GM21423 (cell line): ENCODE data around the gene TJP1.

Source experiments
- ATAC-seq: cut with Tn5 transposase; IDR thresholded peaks from one replicate; pipeline ENCODE4 v1.9.1; 2021; ENCODE audit warnings: mild to moderate bottlenecking, moderate library complexity; ENCODE audit not compliant: unreplicated experiment

Gene TJP1

GRCh38 chr15:29822100-29822683 lies at the start of gene TJP1:
Gene TJP1, minus strand, starts transcription at chr15:29822468. Its CDS starts 440 bp downstream, at chr15:29822028.
- no peak for ATAC-seq

DNA sequence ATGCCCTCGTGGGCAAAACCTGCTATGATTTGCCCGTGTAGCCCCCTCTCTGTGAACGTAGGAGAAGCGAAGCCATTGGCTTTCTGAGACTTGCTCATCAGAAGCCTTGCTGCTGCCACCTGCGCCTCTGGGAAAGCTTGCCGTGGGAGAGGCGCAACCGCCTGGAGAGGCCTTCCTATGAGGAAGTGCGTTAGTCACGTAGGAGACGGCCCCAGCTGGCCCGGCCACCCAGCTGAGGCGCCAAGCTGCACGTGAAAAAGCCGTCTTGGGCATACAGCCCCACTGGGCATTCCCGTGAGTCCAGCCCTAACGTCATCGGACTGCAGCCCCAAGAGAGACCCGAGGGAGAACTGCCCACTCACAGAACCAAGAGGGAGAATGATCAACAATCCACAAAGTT lies 49.1 kb upstream of the TJP1 start:
- no peak for ATAC-seq

GRCh38 chr15:29870495-29871151 lies 48.4 kb upstream of the TJP1 start:
- no peak for ATAC-seq

GRCh38 chr15:29867241-29868000 lies 45.2 kb upstream of the TJP1 start:
- ATAC-seq, result no peak

- no peak for ATAC-seq
Measured at GRCh38 chr15:29866337-29866736, 44.1 kb upstream of the TJP1 start.

GRCh38 chr15:29864501-29864900 lies 42.2 kb upstream of the TJP1 start:
- ATAC-seq, result no peak

- ATAC-seq, result no peak
Measured at GRCh38 chr15:29863438-29863837, 41.2 kb upstream of the TJP1 start.

DNA sequence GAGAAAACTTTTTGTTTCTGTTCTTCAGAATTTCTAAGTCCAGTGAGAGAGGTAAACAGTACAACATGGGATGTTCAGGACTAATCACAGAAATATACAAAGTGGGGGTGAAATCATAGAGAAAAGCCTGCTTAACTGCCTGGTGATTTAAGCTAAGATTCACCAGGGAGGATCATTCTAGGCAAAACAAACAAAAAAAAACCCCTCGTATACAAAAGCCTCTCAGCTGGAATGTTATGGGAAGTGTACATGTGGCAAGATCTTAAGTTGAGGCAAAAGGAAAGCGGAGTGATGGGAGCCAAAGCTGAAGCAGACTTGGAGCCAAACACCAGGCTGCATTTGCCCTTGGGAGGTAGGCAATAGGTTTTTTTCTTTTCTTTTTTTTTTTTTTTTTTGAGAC lies 40.0 kb upstream of the TJP1 start:
- no peak for ATAC-seq

DNA sequence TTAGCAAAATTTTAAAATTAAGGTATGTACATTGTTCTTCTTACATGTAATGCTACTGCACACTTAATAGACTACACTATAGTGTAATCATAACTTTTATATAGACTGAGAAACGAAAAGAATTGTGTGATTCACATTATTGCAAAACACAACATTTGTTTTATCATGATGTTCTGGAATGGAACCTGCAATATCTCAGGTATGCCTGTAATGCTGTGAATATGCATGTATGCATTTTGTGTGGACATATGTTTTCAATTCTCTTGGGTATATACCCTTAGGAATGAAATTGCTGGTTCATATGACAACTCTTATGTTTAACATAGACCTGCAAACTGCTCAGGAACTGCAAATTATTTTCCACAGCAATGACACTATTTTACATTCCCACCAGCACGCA lies 38.6 kb upstream of the TJP1 start:
- no peak for ATAC-seq

- no peak for ATAC-seq
Measured at GRCh38 chr15:29859973-29860715, 37.9 kb upstream of the TJP1 start.

- ATAC-seq, result no peak
Measured at GRCh38 chr15:29859293-29859692, 37.0 kb upstream of the TJP1 start.

- ATAC-seq, result no peak
Measured at GRCh38 chr15:29857221-29857789, 35.0 kb upstream of the TJP1 start.

DNA sequence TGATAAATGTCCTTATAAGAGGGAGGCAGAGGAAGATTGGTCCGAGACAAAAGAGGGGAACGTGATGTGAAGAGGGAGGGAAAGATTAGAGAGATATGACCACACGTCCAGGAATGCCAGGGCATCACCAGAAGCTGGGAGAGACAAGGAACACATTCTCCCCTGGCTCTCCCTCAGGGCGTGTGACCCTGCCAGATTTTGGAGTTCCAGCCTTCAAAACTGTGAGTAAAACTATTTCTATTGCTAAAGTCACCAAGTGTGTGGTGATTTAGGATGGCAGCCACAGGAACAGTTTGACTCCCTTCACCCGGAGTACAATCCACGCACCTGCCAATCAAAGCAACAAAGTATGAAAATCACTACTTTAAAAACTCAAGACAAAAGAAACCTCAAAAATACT lies 32.1 kb upstream of the TJP1 start:
- ATAC-seq, result no peak

DNA sequence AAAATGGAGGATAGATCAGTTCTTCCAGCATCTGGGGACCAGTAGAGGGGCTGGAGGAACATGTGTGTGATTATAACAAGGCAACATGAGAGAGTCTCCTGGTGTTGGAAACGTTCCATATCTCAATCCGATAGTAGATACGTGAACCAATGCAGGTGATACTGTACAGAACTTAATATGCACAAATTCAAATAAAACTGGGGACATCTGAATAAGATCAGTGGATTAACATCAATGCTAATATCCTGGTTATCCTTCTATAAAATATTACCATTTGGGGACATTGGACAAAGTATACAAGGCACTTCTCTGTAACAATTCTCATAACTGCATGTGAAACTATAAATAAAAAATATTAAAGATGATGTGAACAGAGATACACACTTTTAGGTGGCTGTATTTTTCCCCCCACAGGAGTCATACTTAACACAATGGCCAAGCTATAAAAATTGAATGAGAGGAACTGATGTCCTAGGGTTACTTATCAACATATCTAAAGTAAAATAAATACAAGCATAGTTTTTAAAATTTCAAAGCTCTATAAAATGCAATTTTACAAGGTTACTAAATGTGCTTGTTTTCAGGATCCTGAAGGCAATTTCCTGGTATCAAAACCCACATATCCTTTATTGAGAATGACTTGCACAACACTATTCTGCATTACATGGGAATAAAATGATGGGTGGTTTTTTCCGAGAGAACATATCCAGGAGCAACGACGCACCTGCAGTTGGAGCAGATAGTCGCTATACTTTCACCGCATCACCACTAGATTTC lies 31.1 kb upstream of the TJP1 start:
- no peak for ATAC-seq

DNA sequence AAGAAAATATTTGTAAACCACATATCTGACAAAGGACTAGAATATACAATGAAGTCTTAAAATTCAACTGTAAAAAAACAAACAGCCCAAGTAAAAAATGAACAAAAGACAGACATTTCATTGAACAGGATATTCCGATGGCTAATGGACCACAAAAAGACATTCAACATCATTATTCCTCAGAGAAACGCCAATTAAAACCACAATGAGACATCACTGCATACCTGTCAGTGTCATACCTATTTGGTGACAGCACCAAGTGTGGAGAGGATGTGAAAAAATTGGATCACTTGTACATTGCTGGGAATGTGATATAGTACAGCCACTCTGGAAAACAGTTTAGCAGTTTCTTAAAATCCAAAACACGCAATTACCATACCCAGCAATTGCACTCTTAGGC lies 29.9 kb upstream of the TJP1 start:
- ATAC-seq, result no peak

GRCh38 chr15:29849716-29850115 lies 27.4 kb upstream of the TJP1 start:
- ATAC-seq, result no peak

- ATAC-seq, result no peak
Measured at GRCh38 chr15:29849218-29849617, 26.9 kb upstream of the TJP1 start.

DNA sequence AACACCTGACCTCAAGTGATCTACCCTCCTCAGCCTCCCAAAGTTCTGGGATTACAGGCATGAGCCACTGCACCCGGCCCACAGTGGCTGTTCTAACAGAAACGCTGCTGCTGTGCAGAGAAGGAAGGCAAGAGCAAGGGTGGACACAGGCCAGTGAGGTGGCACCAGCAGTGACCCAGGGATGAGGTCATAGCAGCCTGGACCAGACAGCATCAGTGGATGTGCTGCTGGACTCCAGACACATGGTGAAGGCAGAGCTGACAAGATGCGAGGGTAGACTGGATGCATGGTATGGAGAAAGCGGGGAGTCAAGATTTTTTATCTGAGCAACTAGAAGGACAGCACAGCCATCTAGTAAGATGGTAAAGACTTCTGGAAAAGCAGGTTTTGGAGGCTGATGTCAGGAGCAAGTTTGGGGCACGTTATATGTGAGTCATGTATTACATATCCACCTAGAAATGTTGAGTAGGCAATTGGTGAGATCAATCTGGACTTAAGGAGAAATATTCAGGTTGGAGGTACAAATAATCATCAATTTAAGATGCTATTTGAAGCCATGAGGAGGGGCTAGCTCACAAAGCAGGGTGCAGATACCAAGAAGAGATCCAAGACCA lies 22.1 kb upstream of the TJP1 start:
- ATAC-seq, result no peak

GRCh38 chr15:29842290-29842689 lies 20.0 kb upstream of the TJP1 start:
- ATAC-seq, result no peak

DNA sequence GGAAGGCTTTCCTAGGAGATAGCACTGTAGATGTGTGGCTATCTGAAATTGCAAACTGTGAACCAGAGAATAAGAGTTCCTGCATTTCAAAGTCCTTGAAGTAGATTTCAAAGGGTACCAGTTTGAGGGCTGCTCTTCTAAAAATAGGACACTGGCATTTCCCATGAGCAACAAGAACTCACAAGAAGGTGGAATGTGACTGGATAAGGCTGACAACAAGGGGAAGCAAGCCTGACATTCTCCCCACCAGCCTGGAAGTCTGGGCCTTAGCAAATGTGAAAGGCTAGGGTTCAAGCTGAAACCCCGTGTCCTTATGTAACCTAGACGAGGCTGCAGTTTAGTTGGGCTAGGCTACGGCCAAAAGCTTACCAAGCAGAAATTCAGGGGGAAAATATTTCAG lies 18.7 kb upstream of the TJP1 start:
- ATAC-seq, result no peak
